ENCODE data around the gene LYPD6B.
A peak's percentile ranks its signal among the peaks of the same experiment; 100 is the strongest.

Gene LYPD6B

DNA sequence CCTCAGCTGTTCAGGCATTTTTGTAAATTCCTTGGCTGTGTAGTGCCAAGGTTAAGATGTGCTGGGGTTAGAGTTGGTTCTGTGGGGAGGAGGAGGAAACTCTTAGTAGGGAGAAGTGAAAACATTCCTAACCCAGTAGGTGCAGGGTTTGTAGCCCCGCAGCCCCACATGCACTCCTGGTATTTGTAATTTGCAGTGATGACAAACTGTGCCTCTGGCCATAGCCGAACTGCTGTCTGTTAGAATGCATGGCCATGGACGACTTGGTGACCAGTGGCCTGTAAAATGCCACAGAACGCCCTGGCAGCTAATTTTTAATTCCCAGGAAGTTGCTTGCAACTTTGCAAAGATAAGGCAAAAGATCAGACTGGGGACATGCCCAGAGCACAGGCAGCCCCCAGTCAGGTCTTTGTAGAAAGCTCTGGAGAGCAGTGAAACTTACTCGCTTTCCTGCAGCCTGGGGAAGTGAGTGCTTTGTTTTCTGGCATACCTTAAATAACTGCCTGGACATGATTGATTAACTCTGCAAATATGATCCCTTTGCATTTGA, 38.4 kb downstream of the LYPD6B start:
- no peak for DNase-seq (ENCODE audit: low spot score)

GRCh38 chr2:149077861-149078260, 39.4 kb downstream of the LYPD6B start:
- DNase-seq (ENCODE audit: low spot score): no peak

GRCh38 chr2:149080099-149080498, 41.6 kb downstream of the LYPD6B start:
- DNase-seq (ENCODE audit: low spot score): no peak

GRCh38 chr2:149080971-149081370, 42.5 kb downstream of the LYPD6B start:
- DNase-seq (ENCODE audit: low spot score): no peak

DNA sequence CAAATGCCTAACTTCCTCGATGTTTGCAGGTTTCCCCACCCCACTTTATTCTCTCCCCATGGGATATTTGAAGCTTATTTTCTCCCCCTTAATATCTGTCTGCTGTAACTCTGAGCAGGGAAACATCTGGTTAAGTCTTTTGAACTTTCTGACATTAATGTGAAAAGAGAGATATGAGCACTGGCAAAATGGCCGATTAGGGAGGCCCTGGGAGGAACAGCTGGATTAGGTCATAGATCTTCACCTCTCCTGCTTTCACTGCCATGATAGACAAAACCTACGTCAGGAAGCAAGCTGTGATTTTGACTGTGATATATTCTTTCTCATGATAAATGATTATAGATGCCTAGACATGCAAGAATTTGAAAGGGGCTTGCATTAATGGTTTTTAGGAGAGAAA, 43.6 kb downstream of the LYPD6B start:
- DNase-seq (ENCODE audit: low spot score): no peak

DNA sequence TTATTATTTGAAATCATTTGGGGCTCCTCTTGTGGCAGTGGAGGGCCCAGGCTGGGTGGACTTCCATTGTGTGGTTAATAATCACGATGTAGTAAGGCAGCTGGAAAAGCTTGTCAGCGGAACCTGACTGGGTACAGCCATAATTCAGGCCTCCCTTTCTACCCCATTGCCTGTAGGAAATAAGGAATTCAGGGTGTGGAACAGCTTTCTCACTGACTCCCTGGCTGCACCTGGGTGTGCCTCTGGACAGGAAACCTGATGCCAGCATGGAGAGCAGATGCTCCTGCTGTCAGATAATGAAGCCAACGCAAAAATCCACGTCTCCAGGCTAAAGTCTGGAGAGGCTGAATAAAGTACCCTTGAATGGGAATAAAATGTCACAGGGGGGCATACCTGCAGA, 44.2 kb downstream of the LYPD6B start:
- no peak for DNase-seq (ENCODE audit: low spot score)

GRCh38 chr2:149084924-149085795, 46.7 kb downstream of the LYPD6B start:
- peak; percentile 71 for DNase-seq (ENCODE audit: low spot score)

DNA sequence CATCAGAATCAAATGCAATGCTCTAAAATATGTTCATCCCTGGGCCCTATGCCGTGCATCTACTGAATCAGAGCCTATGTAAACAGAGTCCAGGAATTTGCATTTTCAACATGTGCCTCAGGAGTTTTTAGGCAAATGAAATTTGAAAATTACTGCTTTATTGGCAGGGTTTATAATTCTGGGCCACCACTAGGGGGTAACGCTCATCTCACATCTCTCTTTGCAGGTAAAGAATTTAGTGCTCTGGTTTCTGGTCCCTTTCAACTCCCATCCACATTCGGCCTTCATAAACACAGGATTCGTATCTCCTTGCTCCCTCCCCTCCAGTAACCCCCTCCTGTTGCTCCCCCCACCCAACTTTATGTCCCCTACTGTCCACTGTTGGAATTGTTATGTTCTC, 49.3 kb downstream of the LYPD6B start:
- DNase-seq (ENCODE audit: low spot score): no peak

- DNase-seq (ENCODE audit: low spot score): no peak
Measured at GRCh38 chr2:149089068-149089467, 50.6 kb downstream of the LYPD6B start.

- peak; percentile 38 for DNase-seq (ENCODE audit: low spot score)
Measured at GRCh38 chr2:149090706-149091105, 52.2 kb downstream of the LYPD6B start.

GRCh38 chr2:149093579-149093978, 55.1 kb downstream of the LYPD6B start:
- no peak for DNase-seq (ENCODE audit: low spot score)

GRCh38 chr2:149094217-149095015, 55.9 kb downstream of the LYPD6B start:
- DNase-seq (ENCODE audit: low spot score): peak; percentile 78

DNA sequence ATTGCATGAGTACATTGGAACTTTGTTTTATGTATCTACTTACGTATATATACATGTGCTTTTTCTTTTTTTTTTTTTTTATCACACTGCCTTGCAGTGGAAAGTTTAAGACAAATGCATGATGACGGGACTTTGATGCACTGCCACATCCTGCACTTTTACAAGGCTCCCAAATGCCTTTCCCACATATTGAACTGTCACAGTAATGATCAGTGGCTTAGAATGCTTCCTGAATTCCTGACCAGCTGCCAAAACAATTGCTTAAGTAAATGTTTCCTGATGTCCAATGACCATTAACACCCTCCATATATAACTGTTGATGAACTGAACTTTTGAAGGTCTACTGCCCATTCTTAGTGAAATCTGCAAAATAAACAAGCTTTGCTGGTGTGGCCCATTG, 60.2 kb downstream of the LYPD6B start:
- DNase-seq (ENCODE audit: low spot score): peak; percentile 50

DNA sequence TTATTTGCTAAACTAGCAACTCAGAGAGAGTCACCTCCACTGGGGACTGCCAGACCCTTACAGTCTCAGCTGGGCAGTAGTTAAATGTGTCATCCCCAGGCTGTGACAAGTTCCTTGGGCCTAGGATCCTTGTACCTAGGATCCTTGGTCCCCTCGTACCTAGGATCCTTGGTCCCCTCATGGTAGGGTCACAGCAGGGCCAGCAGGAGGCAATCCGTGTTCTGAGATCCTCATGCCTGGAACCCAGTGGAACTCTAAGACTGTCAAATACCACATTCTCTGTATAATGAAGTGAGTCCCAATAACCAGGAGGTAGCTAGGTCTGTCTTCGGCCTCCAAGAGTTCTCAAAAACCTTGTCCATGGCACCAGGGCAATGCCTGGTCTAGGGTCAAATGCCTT, 60.8 kb downstream of the LYPD6B start:
- no peak for DNase-seq (ENCODE audit: low spot score)

DNA sequence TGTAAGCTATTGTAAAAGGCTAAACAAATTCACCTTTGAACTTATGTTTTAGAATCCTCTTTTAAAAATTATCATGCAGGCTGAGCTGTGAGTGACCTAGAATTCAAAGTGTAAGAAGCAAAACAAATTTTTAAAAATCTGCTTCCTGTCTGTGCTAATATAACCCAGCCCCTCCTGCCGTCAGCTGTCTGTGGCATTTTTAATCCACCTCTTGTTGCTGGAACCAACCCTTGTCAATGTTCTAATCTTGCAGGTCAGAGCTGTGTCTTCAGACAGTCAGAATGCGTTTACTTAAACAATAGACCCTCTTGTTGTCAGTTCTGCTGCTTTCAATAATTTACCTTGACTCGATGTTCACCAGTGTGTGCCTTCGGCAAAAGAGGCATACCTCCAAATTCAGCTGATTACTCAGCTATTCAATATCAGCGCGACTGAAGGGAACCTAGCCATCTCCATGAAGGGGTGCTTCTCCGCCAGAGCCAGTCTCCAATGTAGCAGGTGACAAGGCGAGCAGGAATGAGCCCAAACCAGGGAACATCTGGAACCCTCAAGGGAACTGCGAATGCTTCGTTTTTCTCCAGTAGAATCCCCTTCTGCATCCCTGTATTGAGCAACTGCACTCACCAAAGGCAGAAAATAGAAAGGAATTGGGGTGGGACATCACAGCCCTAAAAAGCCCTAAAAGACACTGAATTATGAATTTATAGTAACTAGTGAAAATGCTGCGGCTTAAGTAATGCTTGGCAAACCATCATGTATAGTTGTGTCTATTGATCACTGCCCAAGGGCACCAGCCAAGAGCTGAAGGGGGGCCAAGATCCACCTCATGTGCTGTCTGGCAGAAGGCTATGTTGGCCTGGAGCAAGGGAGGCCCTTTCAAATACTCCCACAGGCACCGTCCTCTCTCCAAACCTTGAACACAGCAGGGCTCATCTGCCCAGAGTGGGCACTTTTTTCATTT, 62.5 kb downstream of the LYPD6B start:
- peak; percentile 25 for DNase-seq (ENCODE audit: low spot score)

DNA sequence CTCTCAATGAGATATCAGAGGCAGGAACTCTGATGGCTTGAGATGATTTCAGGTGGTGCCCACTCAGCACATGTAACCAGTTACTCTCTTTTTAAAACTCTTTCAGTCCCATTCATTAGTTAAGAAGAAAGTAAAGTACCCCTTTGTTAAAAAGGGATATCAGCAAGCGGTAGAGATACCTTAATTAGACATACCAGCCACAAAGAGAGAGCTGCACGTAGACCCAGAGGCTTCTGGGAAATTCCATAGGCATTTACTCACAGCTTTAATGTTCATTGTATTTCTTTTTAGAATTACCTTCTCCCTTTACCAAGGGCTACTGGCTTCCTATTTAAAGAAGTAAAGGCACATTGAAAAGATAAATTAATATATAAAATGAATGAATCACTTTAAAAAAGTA, 63.3 kb downstream of the LYPD6B start:
- DNase-seq (ENCODE audit: low spot score): no peak

DNA sequence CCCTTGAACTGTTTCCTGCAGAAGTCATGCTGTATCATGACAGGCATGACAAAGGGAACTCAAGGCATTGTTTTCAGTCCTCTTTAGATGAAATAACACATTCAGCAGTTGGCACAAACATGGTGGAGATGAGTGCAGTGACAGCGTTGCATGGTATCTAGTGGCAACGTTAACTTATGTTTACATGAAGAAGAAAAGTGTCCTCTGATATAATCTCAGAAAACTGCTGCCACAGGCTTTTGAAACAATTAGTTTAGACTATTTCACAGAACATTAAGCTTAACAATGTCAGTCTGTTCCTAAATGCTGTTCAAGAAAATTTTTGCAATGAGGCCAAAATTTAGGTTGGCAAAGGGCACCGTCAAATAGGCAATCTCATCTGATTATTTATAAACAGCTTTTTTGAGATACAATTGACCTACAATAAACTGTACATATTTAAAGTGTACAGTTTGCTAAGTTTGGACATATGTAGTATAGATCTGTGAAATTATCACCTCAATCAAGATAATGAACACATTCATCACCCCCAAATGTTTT, 64.7 kb downstream of the LYPD6B start:
- no peak for DNase-seq (ENCODE audit: low spot score)

DNA sequence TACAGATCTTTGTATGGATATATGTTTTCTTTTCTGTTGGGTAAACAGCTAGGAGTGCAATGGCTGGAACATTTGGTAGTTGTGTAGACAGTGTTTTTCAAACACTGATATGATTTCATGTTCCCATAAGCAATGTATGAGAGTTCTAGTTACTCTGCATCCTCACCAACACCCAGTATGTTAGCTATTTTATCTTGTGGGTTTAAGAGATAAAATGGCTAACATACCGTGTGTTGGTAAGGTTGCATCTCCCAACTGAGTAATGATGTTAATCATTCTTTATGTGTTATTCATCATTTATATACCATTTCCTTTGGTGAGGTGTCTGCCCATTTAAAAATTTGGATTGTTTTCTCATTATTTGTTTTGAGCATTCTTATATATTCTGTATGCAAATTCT, 65.7 kb downstream of the LYPD6B start:
- DNase-seq (ENCODE audit: low spot score): no peak

- DNase-seq (ENCODE audit: low spot score): no peak
Measured at GRCh38 chr2:149112068-149112467, 73.6 kb downstream of the LYPD6B start.

- no peak for DNase-seq (ENCODE audit: low spot score)
Measured at GRCh38 chr2:149112713-149113112, 74.2 kb downstream of the LYPD6B start.

GRCh38 chr2:149115781-149116180, 77.3 kb downstream of the LYPD6B start:
- no peak for DNase-seq (ENCODE audit: low spot score)

DNA sequence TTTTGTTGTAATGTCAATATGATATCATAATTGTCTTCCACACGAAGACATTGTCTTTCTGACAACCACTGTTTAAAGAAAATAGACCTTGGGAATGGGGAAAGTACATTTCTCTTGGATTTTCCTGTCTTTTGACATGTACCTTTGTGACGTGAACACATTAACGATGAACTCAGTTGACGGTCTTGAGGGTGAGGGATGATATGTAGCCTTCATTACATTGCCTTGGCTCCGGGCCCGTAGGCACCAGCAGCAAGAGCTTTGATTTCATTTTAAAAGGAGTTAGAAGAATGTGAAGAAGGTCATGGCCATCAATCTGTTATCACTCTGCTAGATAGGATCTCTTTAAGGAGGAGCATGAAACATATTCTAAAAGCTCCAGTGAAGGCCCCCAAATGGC, 80.9 kb downstream of the LYPD6B start:
- no peak for DNase-seq (ENCODE audit: low spot score)

All from AG20443 (cell line).